SKM-1 treated with dmso at 0.1 percent for 144 hours (cell line): Measurements from ENCODE around the gene DCPS.
"Not testable (repeated sequence)": the region's sequence is repeated elsewhere in the genome, so short reads cannot be mapped to it uniquely, and the experiment has no call there.

Experiments
- DNase-seq: peaks from one replicate; lab custom pipeline; 2025; ENCODE audit not compliant: unreplicated experiment; lab: John Stamatoyannopoulos, UW

DCPS gene

GRCh38 chr11:126288237-126288636 is 15.6 kb upstream of the DCPS start:
- no peak for DNase-seq

DNA sequence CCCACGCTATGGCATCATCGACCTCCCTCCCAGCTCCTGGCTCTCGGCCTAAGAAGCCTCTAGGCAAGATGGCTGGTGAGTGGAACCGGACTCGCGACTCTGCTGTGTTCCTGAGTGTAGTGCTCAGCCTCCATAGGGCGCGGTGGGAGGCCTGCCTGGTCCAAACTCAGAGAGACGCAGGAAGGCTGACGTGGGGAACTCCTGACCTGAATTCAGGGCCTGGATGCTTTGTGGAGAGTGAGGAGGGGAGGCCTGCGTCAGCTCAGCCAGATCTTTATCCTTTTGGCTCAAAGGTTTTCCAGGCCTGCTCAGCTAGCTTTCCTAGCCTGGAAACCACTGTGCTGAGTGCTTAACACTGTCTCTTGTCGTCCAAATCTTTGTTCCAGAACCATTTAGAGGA is 13.0 kb upstream of the DCPS start:
- DNase-seq = no peak

DNA sequence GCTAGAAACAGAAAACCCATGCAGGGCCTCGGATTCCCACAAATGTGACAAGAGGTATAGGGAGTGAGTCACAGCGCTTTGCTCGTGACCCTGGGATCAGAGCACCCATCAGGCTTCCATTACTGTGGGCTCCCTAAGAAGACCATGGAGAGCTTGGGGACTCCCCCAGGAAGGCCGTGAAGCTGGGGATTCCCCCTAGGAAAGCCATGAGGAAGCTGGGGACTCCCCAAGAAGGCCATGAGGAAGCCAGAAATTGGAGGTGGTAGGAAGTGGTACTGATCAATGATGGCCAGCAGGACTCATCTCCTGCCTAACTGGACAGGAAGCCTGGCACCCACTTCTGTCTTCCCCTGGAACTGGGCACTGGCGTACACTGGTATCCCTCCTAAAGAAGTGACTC is 10.1 kb upstream of the DCPS start:
- no peak for DNase-seq

DNA sequence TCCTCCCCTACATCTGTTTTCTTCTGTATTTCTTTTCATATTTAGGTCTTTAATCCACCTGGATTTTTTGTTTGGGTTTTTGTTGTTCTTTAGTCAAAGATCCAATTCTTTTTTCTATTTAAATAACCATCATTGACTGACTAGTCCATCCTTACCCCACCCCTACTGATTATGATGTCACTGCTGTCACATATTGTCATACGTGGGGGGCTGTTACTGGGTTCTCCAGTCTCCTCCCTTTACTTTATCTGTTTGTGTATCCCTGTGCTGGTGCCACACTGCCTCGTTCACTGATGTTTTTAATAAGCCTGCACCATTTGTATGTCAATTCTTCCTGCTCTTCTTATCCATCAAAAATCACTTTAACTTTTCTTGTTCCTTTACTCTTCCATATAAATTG is 6.9 kb upstream of the DCPS start:
- no peak for DNase-seq

GRCh38 chr11:126304457-126305075 is 706 bp downstream of the DCPS start:
- DNase-seq = no peak

DNA sequence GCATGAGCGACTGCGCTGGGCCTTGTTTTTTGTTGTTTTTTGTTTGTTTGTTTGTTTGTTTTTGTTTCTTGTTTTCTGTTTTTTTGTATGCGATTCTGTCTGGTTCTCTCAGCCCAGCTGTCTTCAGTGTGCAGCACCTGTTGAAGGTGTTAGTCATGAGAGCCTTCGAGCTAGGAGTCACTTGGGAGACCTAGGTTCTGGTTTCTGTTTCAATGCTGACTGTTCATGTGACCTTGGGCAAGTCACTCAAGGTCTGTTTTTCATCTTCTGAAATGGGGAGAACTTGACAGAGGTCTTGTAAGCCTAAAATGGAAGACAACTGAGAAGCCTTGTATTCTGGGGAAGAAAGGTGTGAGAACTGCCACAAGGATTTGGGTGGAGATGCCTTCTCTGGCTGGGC is 1.8 kb downstream of the DCPS start:
- no peak for DNase-seq

GRCh38 chr11:126307706-126308105 is 3.8 kb downstream of the DCPS start:
- DNase-seq = peak; percentile 18

DNA sequence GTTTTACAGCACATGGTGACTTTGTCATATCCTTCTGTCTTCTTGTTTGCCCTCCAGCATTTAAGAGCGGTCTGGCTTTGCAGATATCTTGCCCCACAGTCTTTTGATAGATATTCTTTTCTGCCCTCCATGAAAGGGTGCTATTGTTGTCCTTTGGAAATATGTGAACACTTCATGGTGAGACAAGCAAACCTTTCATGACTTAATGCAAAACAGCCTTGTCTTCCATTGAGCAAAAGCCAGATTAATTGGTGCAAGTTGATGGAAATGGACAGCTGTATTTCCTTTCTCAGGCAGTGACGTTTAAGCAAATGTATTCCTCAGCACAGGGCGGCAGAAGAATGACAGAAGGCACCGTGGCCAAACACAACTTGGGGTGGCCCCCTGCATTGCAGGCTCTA is 4.4 kb downstream of the DCPS start:
- no peak for DNase-seq

- not testable (repeated sequence) for DNase-seq
Observed at GRCh38 chr11:126308771-126309170, 4.9 kb downstream of the DCPS start.

DNA sequence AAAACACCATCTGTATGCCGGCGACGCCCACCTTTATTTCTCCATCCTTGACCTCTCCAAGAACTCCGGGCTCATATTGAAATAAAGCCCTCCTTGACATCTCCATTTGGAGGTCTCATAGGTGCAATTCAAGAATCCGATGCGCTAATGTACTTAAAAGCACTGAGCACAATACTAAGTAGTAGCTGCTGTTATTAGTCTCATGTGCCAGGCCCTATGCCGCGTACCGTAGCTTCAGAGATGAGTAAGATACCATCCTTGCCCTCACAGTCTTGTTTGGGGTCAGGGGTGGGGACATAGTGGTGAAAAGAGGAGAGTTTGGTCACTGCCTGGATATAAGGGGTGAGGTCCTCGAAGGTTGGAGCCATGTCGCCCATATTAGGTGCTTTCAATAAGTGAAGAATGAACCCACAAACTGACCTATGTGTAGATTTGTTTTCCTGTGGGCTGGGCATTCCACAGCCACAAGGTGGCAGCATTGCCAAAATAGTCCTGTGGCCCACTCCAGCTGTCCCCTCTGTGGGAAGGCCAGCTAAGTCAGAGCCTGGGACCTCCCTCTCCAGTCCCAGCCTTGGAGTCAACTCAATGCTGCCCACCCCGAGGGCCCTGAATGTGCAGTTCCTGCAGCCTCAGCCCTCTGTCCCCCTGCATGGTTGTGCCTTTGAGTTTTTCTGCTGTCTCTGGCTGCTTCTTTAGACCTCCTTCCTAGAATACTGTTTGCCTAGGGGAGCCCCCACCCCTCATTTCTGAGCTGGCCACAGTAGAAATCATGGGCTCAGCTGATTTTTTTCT is 6.5 kb downstream of the DCPS start:
- peak; percentile 32 for DNase-seq

GRCh38 chr11:126310992-126311310 is 7.1 kb downstream of the DCPS start:
- DNase-seq = no peak

- peak; percentile 97 for DNase-seq
Observed at GRCh38 chr11:126311401-126312291, 7.8 kb downstream of the DCPS start.

- no peak for DNase-seq
Observed at GRCh38 chr11:126312961-126313360, 9.1 kb downstream of the DCPS start.

DNA sequence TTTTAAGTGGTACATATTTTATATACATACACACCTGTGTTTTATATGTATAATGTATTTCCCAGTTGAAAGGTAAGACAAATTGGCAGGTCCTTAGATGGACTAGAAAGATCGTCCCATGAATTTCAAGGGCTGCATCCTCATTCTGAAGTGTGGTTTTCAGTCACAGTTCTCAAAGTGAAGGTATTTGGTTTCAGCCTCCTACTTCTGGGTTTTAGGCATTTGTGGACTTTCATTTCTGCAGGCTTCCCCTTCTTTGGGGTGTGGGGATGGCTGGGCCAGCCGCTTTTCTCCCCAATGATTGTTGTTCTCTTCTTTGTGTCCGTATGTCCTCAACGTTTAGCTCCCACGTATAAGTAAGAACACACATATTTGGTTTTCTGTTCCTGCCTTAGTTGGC is 10.0 kb downstream of the DCPS start:
- no peak for DNase-seq

- DNase-seq = no peak
Observed at GRCh38 chr11:126317432-126317755, 13.5 kb downstream of the DCPS start.

DNA sequence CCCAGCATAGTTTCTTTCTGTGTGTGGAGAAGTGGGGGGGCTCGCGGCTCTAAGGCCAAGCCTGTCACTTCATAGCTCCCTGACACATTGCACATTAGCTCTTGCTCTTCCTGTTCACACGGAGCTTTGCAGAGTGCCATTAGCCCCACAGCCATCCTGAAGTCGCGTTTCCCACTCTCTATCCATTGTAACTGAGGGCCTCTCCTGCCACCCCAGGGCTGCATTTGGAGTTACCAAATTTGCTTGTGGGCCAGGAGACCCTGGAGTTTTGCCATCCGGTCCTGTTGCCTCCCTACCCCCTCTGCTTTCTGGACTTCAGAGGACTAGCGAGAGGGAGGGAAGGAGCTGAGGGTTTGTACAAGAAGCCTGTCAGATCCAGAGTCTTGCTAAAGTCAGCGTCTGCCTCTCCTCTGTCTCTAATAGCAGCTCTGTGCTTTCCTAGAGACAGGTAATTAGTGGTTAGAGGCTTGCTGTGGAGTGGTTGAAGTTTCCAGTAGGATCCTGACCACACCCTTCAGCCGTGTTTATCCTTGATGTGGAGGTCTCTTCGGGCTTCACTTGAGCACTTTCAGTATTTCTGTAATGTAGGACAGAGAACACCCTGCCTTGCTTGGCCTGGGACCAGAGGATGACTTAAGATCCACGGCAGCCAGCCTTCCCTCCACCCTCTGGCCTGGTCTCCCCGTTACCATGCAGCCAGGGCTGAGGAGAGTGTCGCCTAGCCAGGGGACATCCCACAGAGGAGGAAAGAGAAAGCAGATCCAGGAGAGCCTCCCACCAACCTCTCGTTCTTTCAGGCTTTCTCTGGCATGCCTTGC is 14.1 kb downstream of the DCPS start:
- DNase-seq = peak; percentile 63

- DNase-seq = peak; percentile 96
Observed at GRCh38 chr11:126318574-126319373, 14.9 kb downstream of the DCPS start.

DNA sequence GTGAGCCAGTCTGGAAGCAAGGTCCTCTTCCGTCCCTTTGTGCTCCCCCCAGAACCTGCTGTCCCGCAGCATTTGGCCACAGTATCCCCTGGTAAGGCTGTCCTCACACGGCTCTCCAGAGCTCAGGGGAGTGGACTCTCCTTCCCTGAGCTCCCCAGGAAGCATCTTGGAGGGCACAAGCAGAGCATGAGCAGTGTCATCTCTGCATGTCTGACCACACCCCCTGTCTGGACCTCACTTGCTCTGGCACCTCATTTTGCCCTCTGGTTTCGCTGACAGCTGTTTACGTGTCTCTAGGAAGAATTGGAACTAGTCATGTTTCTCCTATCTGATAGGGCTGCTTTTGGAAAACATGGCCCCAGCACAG is 15.5 kb downstream of the DCPS start:
- DNase-seq = no peak

- no peak for DNase-seq
Observed at GRCh38 chr11:126322996-126323395, 19.1 kb downstream of the DCPS start.

GRCh38 chr11:126327281-126328000 is 23.6 kb downstream of the DCPS start:
- no peak for DNase-seq
